Retinal pigment epithelial cell (primary cell): ENCODE data around the gene CDC123.

ENCODE experiments used
- DNase-seq: peaks from one replicate; pipeline ENCODE4 v3.0.0-alpha.2; 2010; ENCODE audit warnings: low read depth
- H3K4me3 ChIP-seq: 2 replicates; pipeline ENCODE4 v1.5.1; 2011; ENCODE audit warnings: mild to moderate bottlenecking, low read length, control low read depth, moderate library complexity
- CTCF ChIP-seq: conservative IDR thresholded peaks from 2 replicates; pipeline ENCODE4 v1.5.1; 2011; ENCODE audit warnings: low read depth, low read length, control low read depth, inconsistent platforms

The CDC123 gene

GRCh38 chr10:12235116-12235694, 39.2 kb downstream of the CDC123 start:
- no peak for DNase-seq
- no peak overlapping the region for H3K4me3 ChIP-seq
- no peak for TF ChIP-seq CTCF

- no peak overlapping the region for H3K4me3 ChIP-seq
- no peak for DNase-seq
- no peak for TF ChIP-seq CTCF
Observed at GRCh38 chr10:12235796-12236195, 39.8 kb downstream of the CDC123 start.

- no peak for DNase-seq
- H3K4me3 ChIP-seq = no peak overlapping the region
- no peak for TF ChIP-seq CTCF
Observed at GRCh38 chr10:12237265-12238220, 41.6 kb downstream of the CDC123 start.

GRCh38 chr10:12238821-12239220, 42.8 kb downstream of the CDC123 start:
- DNase-seq = no peak
- no peak for TF ChIP-seq CTCF

GRCh38 chr10:12241810-12242529, 46.0 kb downstream of the CDC123 start:
- no peak for DNase-seq
- no peak for TF ChIP-seq CTCF
- H3K4me3 ChIP-seq = no peak overlapping the region

More at GRCh38 chr10:12238821-12239220, 42.8 kb downstream of the CDC123 start:
- H3K4me3 ChIP-seq = no peak overlapping the region

GRCh38 chr10:12243864-12244620, 48.1 kb downstream of the CDC123 start:
- DNase-seq = no peak
- TF ChIP-seq CTCF = no peak
- H3K4me3 ChIP-seq = no peak overlapping the region
